ENCODE measurements around the gene TBPL1.
"Not testable (repeated sequence)": the region's sequence is repeated elsewhere in the genome, so short reads cannot be mapped to it uniquely, and the experiment has no call there.

The TBPL1 gene

GRCh38 chr6:133931221-133931620 is 21.8 kb upstream of the TBPL1 start:
- not testable (repeated sequence) for H3K9ac ChIP-seq (ENCODE audit: low read depth in 1 of 2, low read length in 2 of 2); H3K4me1 ChIP-seq (ENCODE audit: control insufficient read depth in 2 of 2, insufficient read depth in 2 of 2, low read length in 2 of 2); H3K4me3 ChIP-seq (ENCODE audit: low read length in 2 of 2); H3K27me3 ChIP-seq (ENCODE audit: control insufficient read depth in 2 of 2, insufficient read depth in 2 of 2, low read length in 2 of 2); H3K9me3 ChIP-seq (ENCODE audit: control insufficient read depth in 2 of 2, low read length in 2 of 2); H3K36me3 ChIP-seq (ENCODE audit: control insufficient read depth in 2 of 2, insufficient read depth in 2 of 2, low read length in 2 of 2); H3K27ac ChIP-seq (ENCODE audit: low read depth in 2 of 2, low read length in 2 of 2)

GRCh38 chr6:133936352-133936751 is 16.7 kb upstream of the TBPL1 start:
- not testable (repeated sequence) for H3K9me3 ChIP-seq (ENCODE audit: control insufficient read depth in 2 of 2, low read length in 2 of 2); H3K9ac ChIP-seq (ENCODE audit: low read depth in 1 of 2, low read length in 2 of 2); H3K36me3 ChIP-seq (ENCODE audit: control insufficient read depth in 2 of 2, insufficient read depth in 2 of 2, low read length in 2 of 2); H3K4me1 ChIP-seq (ENCODE audit: control insufficient read depth in 2 of 2, insufficient read depth in 2 of 2, low read length in 2 of 2); H3K4me3 ChIP-seq (ENCODE audit: low read length in 2 of 2); H3K27ac ChIP-seq (ENCODE audit: low read depth in 2 of 2, low read length in 2 of 2); H3K27me3 ChIP-seq (ENCODE audit: control insufficient read depth in 2 of 2, insufficient read depth in 2 of 2, low read length in 2 of 2)

GRCh38 chr6:133937909-133938308 is 15.1 kb upstream of the TBPL1 start:
- Histone ChIP-seq H3K9ac (ENCODE audit: low read depth in 1 of 2, low read length in 2 of 2) (no peak overlapping the region), H3K4me3 (ENCODE audit: low read length in 2 of 2) (no peak overlapping the region), H3K36me3 (ENCODE audit: control insufficient read depth in 2 of 2, insufficient read depth in 2 of 2, low read length in 2 of 2) (no peaks in the 10 kb centered on the region), H3K27me3 (ENCODE audit: control insufficient read depth in 2 of 2, insufficient read depth in 2 of 2, low read length in 2 of 2) (no peaks in the 10 kb centered on the region), H3K27ac (ENCODE audit: low read depth in 2 of 2, low read length in 2 of 2) (no peak overlapping the region), H3K9me3 (ENCODE audit: control insufficient read depth in 2 of 2, low read length in 2 of 2) (no peaks in the 10 kb centered on the region), H3K4me1 (ENCODE audit: control insufficient read depth in 2 of 2, insufficient read depth in 2 of 2, low read length in 2 of 2) (peaks cover 0 to 2% of the 10 kb centered on the region in 2 donors)

- Histone ChIP-seq H3K4me3 (ENCODE audit: low read length in 2 of 2) (no peak overlapping the region), H3K9me3 (ENCODE audit: control insufficient read depth in 2 of 2, low read length in 2 of 2) (no peaks in the 10 kb centered on the region), H3K9ac (ENCODE audit: low read depth in 1 of 2, low read length in 2 of 2) (no peak overlapping the region), H3K4me1 (ENCODE audit: control insufficient read depth in 2 of 2, insufficient read depth in 2 of 2, low read length in 2 of 2) (peaks cover 0 to 2% of the 10 kb centered on the region in 2 donors), H3K27me3 (ENCODE audit: control insufficient read depth in 2 of 2, insufficient read depth in 2 of 2, low read length in 2 of 2) (no peaks in the 10 kb centered on the region), H3K36me3 (ENCODE audit: control insufficient read depth in 2 of 2, insufficient read depth in 2 of 2, low read length in 2 of 2) (no peaks in the 10 kb centered on the region), H3K27ac (ENCODE audit: low read depth in 2 of 2, low read length in 2 of 2) (no peak overlapping the region)
These were observed 14.5 kb upstream of the TBPL1 start for GRCh38 chr6:133938533-133938932.

- H3K27me3 ChIP-seq (ENCODE audit: control insufficient read depth in 2 of 2, insufficient read depth in 2 of 2, low read length in 2 of 2): no peaks in the 10 kb centered on the region
- no peak overlapping the region for H3K4me3 ChIP-seq (ENCODE audit: low read length in 2 of 2)
- H3K36me3 ChIP-seq (ENCODE audit: control insufficient read depth in 2 of 2, insufficient read depth in 2 of 2, low read length in 2 of 2): no peaks in the 10 kb centered on the region
- no peak overlapping the region for H3K9ac ChIP-seq (ENCODE audit: low read depth in 1 of 2, low read length in 2 of 2)
- H3K27ac ChIP-seq (ENCODE audit: low read depth in 2 of 2, low read length in 2 of 2): no peak overlapping the region
- H3K4me1 ChIP-seq (ENCODE audit: control insufficient read depth in 2 of 2, insufficient read depth in 2 of 2, low read length in 2 of 2): peaks cover 0 to 2% of the 10 kb centered on the region in 2 donors
- H3K9me3 ChIP-seq (ENCODE audit: control insufficient read depth in 2 of 2, low read length in 2 of 2): no peaks in the 10 kb centered on the region
These were observed 13.0 kb upstream of the TBPL1 start for GRCh38 chr6:133939778-133940667.

- Histone ChIP-seq H3K4me1 (ENCODE audit: control insufficient read depth in 2 of 2, insufficient read depth in 2 of 2, low read length in 2 of 2) (peaks cover 3 to 12% of the 10 kb centered on the region in 2 donors), H3K4me3 (ENCODE audit: low read length in 2 of 2) (no peak overlapping the region), H3K9me3 (ENCODE audit: control insufficient read depth in 2 of 2, low read length in 2 of 2) (no peaks in the 10 kb centered on the region), H3K36me3 (ENCODE audit: control insufficient read depth in 2 of 2, insufficient read depth in 2 of 2, low read length in 2 of 2) (no peaks in the 10 kb centered on the region), H3K9ac (ENCODE audit: low read depth in 1 of 2, low read length in 2 of 2) (no peak overlapping the region), H3K27ac (ENCODE audit: low read depth in 2 of 2, low read length in 2 of 2) (no peak overlapping the region), H3K27me3 (ENCODE audit: control insufficient read depth in 2 of 2, insufficient read depth in 2 of 2, low read length in 2 of 2) (no peaks in the 10 kb centered on the region)
These were observed 7.9 kb upstream of the TBPL1 start for GRCh38 chr6:133945158-133945557.

- Histone ChIP-seq H3K27ac (ENCODE audit: low read depth in 2 of 2, low read length in 2 of 2) (peak overlapping the region; percentile 48 to 74), H3K9me3 (ENCODE audit: control insufficient read depth in 2 of 2, low read length in 2 of 2) (no peaks in the 10 kb centered on the region), H3K9ac (ENCODE audit: low read depth in 1 of 2, low read length in 2 of 2) (no peak overlapping the region), H3K27me3 (ENCODE audit: control insufficient read depth in 2 of 2, insufficient read depth in 2 of 2, low read length in 2 of 2) (no peaks in the 10 kb centered on the region), H3K4me1 (ENCODE audit: control insufficient read depth in 2 of 2, insufficient read depth in 2 of 2, low read length in 2 of 2) (peaks cover 9 to 16% of the 10 kb centered on the region in 2 donors), H3K4me3 (ENCODE audit: low read length in 2 of 2) (no peak overlapping the region), H3K36me3 (ENCODE audit: control insufficient read depth in 2 of 2, insufficient read depth in 2 of 2, low read length in 2 of 2) (no peaks in the 10 kb centered on the region)
These were observed 5.6 kb upstream of the TBPL1 start for GRCh38 chr6:133947302-133947900.

GRCh38 chr6:133948472-133948871 is 4.6 kb upstream of the TBPL1 start:
- no peak overlapping the region for H3K4me3 ChIP-seq (ENCODE audit: low read length in 2 of 2)
- H3K36me3 ChIP-seq (ENCODE audit: control insufficient read depth in 2 of 2, insufficient read depth in 2 of 2, low read length in 2 of 2): no peaks in the 10 kb centered on the region
- H3K9ac ChIP-seq (ENCODE audit: low read depth in 1 of 2, low read length in 2 of 2): no peak overlapping the region
- peaks cover 9 to 16% of the 10 kb centered on the region in 2 donors for H3K4me1 ChIP-seq (ENCODE audit: control insufficient read depth in 2 of 2, insufficient read depth in 2 of 2, low read length in 2 of 2)
- peak overlapping the region in 1 of 2 donors; percentile 74 for H3K27ac ChIP-seq (ENCODE audit: low read depth in 2 of 2, low read length in 2 of 2)
- no peaks in the 10 kb centered on the region for H3K9me3 ChIP-seq (ENCODE audit: control insufficient read depth in 2 of 2, low read length in 2 of 2)
- no peaks in the 10 kb centered on the region for H3K27me3 ChIP-seq (ENCODE audit: control insufficient read depth in 2 of 2, insufficient read depth in 2 of 2, low read length in 2 of 2)

GRCh38 chr6:133951227-133951626 is 1.8 kb upstream of the TBPL1 start:
- Histone ChIP-seq H3K27ac (ENCODE audit: low read depth in 2 of 2, low read length in 2 of 2) (peak overlapping the region in 1 of 2 donors; percentile 84), H3K4me1 (ENCODE audit: control insufficient read depth in 2 of 2, insufficient read depth in 2 of 2, low read length in 2 of 2) (peaks cover 15 to 29% of the 10 kb centered on the region in 2 donors), H3K4me3 (ENCODE audit: low read length in 2 of 2) (peak overlapping the region; percentile 86 to 98), H3K9me3 (ENCODE audit: control insufficient read depth in 2 of 2, low read length in 2 of 2) (no peaks in the 10 kb centered on the region), H3K27me3 (ENCODE audit: control insufficient read depth in 2 of 2, insufficient read depth in 2 of 2, low read length in 2 of 2) (no peaks in the 10 kb centered on the region), H3K9ac (ENCODE audit: low read depth in 1 of 2, low read length in 2 of 2) (no peak overlapping the region), H3K36me3 (ENCODE audit: control insufficient read depth in 2 of 2, insufficient read depth in 2 of 2, low read length in 2 of 2) (no peaks in the 10 kb centered on the region)

Data from mucosa of rectum (tissue), 2 donors.